ENCODE results near the gene OR5F1.

Gene OR5F1

DNA sequence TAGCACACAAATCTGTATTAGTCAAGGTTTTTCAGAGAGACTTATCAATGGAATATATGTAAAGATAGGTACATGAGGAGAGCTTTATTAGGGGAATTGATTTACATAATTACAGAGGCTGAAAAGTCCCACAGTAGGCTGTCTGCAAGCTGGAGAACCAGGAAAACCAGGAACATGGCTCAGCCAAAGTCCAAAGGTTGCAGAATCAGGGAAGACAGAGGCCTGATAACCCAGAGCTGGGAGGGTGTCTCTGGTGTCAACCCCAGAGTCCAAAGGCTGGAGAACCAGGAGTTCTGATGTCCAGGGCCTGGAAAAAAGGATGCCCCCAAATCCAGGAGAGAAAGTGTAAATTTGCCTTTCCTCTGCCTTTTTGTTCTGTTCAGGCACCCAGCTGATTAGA is 16.3 kb upstream of the OR5F1 start:
- no peak overlapping the region for H3K4me3 ChIP-seq (replicated peaks; ENCODE audit: insufficient read depth, low read length)

DNA sequence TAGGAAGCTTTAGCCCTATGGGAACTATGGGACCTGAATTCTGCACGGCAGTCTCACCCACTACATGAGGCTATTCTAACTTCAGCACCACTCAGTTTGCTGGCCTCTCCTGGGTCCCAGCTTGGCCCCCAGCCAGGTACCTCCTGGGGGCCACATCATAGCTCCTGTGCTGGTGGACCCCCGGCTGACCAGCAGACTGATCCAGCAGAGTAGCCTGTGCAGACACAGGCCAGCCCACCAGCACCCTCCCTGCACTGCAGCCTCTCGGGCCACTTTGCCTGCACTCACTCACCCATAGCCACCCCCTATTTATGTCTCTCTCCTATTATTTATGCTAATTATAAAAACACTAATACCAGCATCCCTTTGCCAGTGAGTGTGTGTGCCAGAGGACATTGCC is 23.5 kb downstream of the OR5F1 start:
- Histone ChIP-seq H3K27ac (replicated peaks) (no peak overlapping the region), H3K4me3 (replicated peaks; ENCODE audit: insufficient read depth, low read length) (no peak overlapping the region), H3K27me3 (ENCODE audit: insufficient read depth, poor library complexity, severe bottlenecking) (no peaks in the 10 kb centered on the region)
- DNase-seq (ENCODE audit: low read depth in 1 of 2, low spot score in 1 of 2) = no peak
- TF ChIP-seq, protein P1, sequence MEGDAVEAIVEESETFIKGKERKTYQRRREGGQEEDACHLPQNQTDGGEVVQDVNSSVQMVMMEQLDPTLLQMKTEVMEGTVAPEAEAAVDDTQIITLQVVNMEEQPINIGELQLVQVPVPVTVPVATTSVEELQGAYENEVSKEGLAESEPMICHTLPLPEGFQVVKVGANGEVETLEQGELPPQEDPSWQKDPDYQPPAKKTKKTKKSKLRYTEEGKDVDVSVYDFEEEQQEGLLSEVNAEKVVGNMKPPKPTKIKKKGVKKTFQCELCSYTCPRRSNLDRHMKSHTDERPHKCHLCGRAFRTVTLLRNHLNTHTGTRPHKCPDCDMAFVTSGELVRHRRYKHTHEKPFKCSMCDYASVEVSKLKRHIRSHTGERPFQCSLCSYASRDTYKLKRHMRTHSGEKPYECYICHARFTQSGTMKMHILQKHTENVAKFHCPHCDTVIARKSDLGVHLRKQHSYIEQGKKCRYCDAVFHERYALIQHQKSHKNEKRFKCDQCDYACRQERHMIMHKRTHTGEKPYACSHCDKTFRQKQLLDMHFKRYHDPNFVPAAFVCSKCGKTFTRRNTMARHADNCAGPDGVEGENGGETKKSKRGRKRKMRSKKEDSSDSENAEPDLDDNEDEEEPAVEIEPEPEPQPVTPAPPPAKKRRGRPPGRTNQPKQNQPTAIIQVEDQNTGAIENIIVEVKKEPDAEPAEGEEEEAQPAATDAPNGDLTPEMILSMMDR (IDR thresholded peaks at IDR 0.05; ENCODE audit: insufficient read depth, low read length) = no peak
- TF ChIP-seq POLR2AphosphoS5 (IDR thresholded peaks at IDR 0.05; ENCODE audit: low read depth) (no peak), GABPA (IDR thresholded peaks at IDR 0.05; ENCODE audit: low read depth) (no peak), SPI1 (IDR thresholded peaks at IDR 0.05; ENCODE audit: borderline replicate concordance, low read depth) (no peak)
- TF ChIP-seq, protein P2, sequence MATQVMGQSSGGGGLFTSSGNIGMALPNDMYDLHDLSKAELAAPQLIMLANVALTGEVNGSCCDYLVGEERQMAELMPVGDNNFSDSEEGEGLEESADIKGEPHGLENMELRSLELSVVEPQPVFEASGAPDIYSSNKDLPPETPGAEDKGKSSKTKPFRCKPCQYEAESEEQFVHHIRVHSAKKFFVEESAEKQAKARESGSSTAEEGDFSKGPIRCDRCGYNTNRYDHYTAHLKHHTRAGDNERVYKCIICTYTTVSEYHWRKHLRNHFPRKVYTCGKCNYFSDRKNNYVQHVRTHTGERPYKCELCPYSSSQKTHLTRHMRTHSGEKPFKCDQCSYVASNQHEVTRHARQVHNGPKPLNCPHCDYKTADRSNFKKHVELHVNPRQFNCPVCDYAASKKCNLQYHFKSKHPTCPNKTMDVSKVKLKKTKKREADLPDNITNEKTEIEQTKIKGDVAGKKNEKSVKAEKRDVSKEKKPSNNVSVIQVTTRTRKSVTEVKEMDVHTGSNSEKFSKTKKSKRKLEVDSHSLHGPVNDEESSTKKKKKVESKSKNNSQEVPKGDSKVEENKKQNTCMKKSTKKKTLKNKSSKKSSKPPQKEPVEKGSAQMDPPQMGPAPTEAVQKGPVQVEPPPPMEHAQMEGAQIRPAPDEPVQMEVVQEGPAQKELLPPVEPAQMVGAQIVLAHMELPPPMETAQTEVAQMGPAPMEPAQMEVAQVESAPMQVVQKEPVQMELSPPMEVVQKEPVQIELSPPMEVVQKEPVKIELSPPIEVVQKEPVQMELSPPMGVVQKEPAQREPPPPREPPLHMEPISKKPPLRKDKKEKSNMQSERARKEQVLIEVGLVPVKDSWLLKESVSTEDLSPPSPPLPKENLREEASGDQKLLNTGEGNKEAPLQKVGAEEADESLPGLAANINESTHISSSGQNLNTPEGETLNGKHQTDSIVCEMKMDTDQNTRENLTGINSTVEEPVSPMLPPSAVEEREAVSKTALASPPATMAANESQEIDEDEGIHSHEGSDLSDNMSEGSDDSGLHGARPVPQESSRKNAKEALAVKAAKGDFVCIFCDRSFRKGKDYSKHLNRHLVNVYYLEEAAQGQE (IDR thresholded peaks at IDR 0.05; ENCODE audit: insufficient replicate concordance, low read depth) = no peak

More for the DNA sequence above, 16.3 kb upstream of the OR5F1 start:
- TF ChIP-seq, protein P2 (IDR thresholded peaks at IDR 0.05; ENCODE audit: insufficient replicate concordance, low read depth) = no peak
- TF ChIP-seq POLR2AphosphoS5 (IDR thresholded peaks at IDR 0.05; ENCODE audit: low read depth) = no peak
- no peak for TF ChIP-seq GABPA (IDR thresholded peaks at IDR 0.05; ENCODE audit: low read depth)
- no peak for TF ChIP-seq SPI1 (IDR thresholded peaks at IDR 0.05; ENCODE audit: borderline replicate concordance, low read depth)
- TF ChIP-seq, protein P1 (IDR thresholded peaks at IDR 0.05; ENCODE audit: insufficient read depth, low read length) = no peak
- Histone ChIP-seq H3K27me3 (ENCODE audit: insufficient read depth, poor library complexity, severe bottlenecking) (no peaks in the 10 kb centered on the region), H3K27ac (replicated peaks) (no peak overlapping the region)
- no peak for DNase-seq (ENCODE audit: low read depth in 1 of 2, low spot score in 1 of 2)

DNA sequence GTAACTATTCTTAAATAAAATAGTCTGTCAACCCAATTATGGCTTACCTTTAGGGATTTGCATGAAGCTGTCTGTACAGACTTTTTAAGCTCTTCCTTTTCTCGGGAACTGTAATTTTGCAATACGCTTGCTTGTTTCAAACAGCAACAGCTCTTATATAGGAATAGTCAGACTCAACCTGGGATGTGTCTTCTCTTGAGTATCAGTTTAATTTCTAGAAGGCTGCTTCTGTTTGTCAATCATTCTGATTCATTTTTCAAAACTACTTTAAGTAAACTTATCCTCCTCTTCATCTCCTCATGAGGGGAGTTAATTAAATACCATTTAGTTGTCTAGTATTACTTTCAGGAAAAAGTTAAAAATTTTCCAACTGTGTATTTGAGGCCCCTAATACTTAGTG is 24.6 kb downstream of the OR5F1 start, which contains the start of gene OR10AG1:
TSS of gene OR10AG1 (minus strand) at position 101 of the 400 bp plus-strand sequence. CDS start at position 63, 38 bp downstream.
- no peaks in the 10 kb centered on the region for H3K27me3 ChIP-seq (ENCODE audit: insufficient read depth, poor library complexity, severe bottlenecking)
- no peak for DNase-seq (ENCODE audit: low read depth in 1 of 2, low spot score in 1 of 2)
- H3K4me3 ChIP-seq (replicated peaks; ENCODE audit: insufficient read depth, low read length) = no peak within 1 kb of the TSS
- TF ChIP-seq POLR2AphosphoS5 (IDR thresholded peaks at IDR 0.05; ENCODE audit: low read depth) (no peak), SPI1 (IDR thresholded peaks at IDR 0.05; ENCODE audit: borderline replicate concordance, low read depth) (no peak), GABPA (IDR thresholded peaks at IDR 0.05; ENCODE audit: low read depth) (no peak)
- TF ChIP-seq, protein P1 (IDR thresholded peaks at IDR 0.05; ENCODE audit: insufficient read depth, low read length) = no peak
- TF ChIP-seq, protein P2 (IDR thresholded peaks at IDR 0.05; ENCODE audit: insufficient replicate concordance, low read depth) = no peak
- H3K27ac ChIP-seq (replicated peaks) = no peak within 1 kb of the TSS
